Measurements from ENCODE around the gene RPL10.

RPL10 gene

GRCh38 chrX:154397888-154398667, at the start of gene RPL10:
RPL10 (plus strand) TSS chrX:154398377; CDS start chrX:154398520, 143 bp downstream.
- peak within 1 kb of the TSS; percentile 73 for H3K4me3 ChIP-seq (ENCODE audit: low read length)
- TF ChIP-seq ZNF274 (IDR thresholded peaks at IDR 0.05; ENCODE audit: low read depth, low read length), result no peak

GRCh38 chrX:154348646-154349358, 49.4 kb upstream of the RPL10 start:
- TF ChIP-seq ZNF274 (IDR thresholded peaks at IDR 0.05; ENCODE audit: low read depth, low read length), result no peak

GRCh38 chrX:154349359-154349935, 48.7 kb upstream of the RPL10 start:
- no peak for TF ChIP-seq ZNF274 (IDR thresholded peaks at IDR 0.05; ENCODE audit: low read depth, low read length)
- no peak overlapping the region for H3K4me3 ChIP-seq (ENCODE audit: low read length)

More at GRCh38 chrX:154348646-154349358, 49.4 kb upstream of the RPL10 start:
- H3K4me3 ChIP-seq (ENCODE audit: low read length), result no peak overlapping the region

DNA sequence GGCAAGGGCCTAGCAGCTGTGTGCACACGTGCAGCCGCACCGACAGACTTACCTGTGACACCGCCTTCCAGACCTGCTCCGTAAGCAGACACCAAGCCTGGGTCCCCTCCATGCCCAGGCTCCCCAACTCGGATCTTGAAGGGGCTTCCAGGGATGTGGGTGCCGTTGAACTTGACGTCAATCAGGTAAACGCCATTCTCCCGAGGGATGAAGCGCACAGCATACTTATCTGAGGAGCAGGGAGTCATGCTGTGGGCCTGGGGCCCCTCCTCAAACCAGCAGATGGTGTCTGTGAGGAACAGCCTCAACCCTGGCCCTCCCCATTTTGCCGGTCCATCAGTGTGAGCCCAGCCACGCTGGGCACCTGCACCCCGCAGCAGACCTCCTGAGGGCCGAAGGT, 48.2 kb upstream of the RPL10 start:
- no peak overlapping the region for H3K4me3 ChIP-seq (ENCODE audit: low read length)
- no peak for TF ChIP-seq ZNF274 (IDR thresholded peaks at IDR 0.05; ENCODE audit: low read depth, low read length)

- TF ChIP-seq ZNF274 (IDR thresholded peaks at IDR 0.05; ENCODE audit: low read depth, low read length), result no peak
- H3K4me3 ChIP-seq (ENCODE audit: low read length), result no peak overlapping the region
Measured at GRCh38 chrX:154350429-154351182, 47.6 kb upstream of the RPL10 start.

DNA sequence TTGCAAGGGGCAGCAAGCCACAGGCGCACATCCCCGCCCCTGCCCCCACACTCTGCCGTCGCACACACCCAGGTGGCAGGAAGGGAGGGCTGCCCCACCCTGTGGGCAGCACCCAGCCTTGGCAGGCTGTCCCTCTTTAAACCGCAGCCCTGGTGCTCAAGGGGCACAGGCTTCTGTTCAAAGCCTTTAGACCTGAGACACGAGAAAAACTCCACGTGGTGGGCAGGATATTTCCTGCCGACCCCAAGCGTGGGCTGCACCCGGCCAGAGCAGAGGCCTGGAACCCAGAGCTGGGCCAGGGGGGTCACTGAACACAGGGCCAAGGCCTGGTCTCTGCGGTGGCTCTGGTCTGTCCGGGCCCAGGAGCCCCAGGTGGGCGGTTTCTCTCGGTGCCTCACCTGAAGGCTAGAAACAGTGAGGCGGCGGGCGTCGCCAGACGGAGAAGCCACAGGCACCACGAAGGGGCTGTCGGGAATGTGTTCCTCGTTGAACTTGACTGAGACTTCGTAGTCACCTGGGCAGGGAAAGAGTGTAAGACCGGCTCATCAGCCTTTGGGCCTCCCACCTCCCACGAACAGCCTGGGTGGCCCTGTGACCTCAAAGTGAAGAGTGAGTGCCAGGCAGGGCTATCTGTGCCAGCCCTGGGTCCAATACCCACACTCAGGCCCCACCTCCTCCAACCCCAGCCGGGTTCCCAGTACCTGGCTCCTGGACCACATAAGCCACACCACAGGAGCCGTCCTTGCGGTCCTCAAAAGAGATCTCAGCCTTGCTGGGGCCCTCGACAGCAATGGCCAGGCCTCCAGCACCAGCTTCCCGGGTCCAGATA, 46.8 kb upstream of the RPL10 start:
- TF ChIP-seq ZNF274 (IDR thresholded peaks at IDR 0.05; ENCODE audit: low read depth, low read length), result no peak
- H3K4me3 ChIP-seq (ENCODE audit: low read length), result no peak overlapping the region

DNA sequence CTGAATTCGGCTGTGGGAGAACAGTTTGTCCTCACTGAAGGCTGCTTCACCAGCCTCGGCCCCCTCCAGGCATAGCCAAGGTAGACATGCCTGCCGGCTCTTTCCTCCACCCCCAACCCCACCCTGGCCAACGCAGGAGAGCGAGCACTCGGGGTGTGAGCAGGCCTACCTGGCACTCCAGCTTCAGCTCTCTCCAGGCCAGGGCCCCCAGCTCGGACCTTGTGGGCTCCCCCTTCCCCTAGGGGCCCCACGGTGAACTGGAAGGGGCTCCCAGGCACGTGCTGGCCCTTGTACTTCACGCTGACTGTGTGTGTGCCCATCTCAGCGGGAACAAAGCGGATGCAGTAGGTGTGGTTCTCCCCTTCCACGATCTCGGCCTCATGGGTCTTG, 46.2 kb upstream of the RPL10 start:
- no peak overlapping the region for H3K4me3 ChIP-seq (ENCODE audit: low read length)
- no peak for TF ChIP-seq ZNF274 (IDR thresholded peaks at IDR 0.05; ENCODE audit: low read depth, low read length)

DNA sequence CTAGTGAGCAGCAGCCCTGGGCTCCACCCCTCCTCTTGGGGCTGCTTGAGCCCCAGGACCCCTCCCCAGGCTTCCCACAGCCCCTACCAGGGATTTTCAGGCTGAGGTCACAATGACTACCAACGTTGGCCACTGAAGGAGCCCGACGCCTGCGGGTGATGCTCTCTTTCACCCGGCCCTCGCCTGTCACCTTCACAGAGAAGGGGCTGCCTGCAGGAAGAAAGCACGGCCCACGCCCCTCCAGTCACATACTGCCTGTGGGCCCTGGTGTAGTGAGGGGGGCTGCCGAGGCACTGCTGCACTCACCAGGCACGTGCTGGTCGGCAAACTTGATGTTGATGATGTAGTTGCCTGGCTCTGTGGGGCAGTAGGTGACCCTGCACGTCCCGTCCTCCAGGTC, 45.7 kb upstream of the RPL10 start:
- no peak for TF ChIP-seq ZNF274 (IDR thresholded peaks at IDR 0.05; ENCODE audit: low read depth, low read length)

DNA sequence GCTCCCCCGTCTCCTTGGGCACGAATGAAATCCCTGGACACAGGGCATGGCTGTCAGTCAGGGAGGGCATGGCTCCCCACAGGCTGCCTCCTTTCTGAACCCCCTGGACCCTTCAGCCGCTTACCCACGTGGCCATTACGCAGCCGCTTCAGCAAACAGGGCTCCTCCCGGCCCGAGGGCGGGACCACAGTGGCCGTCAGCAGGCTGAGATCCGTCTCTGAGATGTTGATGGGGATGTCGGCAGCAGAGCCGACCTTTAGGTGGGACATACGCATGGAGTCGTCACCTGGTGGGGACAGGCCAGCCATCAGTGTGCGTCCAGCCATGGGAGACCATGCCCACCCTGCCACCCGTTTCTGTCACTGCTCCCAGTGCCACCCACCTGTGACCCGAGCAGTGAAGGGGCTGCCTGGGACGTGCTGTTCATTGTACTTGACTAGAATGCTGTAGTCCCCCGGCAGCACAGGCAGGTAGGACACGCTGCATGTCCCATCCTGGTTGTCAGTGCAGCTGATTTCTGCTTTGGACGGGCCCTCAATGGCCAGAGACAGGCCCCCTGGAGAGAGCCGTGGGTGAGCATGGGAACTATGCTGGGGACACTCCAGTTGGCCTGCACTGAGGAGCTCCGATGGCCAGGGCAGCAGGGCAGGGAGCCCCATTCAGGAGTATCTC, 44.9 kb upstream of the RPL10 start:
- no peak for TF ChIP-seq ZNF274 (IDR thresholded peaks at IDR 0.05; ENCODE audit: low read depth, low read length)
- H3K4me3 ChIP-seq (ENCODE audit: low read length), result no peak overlapping the region

More for the DNA sequence above, 45.7 kb upstream of the RPL10 start:
- H3K4me3 ChIP-seq (ENCODE audit: low read length), result no peak overlapping the region

DNA sequence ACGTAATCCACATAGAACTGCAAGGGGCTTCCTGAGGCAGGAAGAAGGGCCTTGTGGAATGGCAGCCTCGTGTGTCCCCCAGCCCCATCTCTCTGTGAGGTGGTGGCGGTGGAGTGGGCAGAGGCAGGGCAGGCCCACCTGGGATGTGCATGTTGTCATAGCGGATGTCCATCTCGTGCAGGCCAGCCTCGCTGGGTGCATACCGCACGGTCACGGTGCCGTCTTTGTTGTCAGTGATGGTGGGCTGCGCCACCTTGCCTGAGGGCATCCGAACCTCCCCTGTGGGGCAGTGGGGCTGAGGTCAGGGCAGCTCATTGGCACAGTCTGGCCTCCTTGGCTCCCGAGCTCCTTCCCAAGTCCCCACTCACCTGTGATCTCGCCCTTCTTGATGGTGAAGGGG, 44.2 kb upstream of the RPL10 start:
- no peak for TF ChIP-seq ZNF274 (IDR thresholded peaks at IDR 0.05; ENCODE audit: low read depth, low read length)
- H3K4me3 ChIP-seq (ENCODE audit: low read length), result no peak overlapping the region

- no peak for TF ChIP-seq ZNF274 (IDR thresholded peaks at IDR 0.05; ENCODE audit: low read depth, low read length)
- no peak overlapping the region for H3K4me3 ChIP-seq (ENCODE audit: low read length)
Measured at GRCh38 chrX:154354516-154354915, 43.7 kb upstream of the RPL10 start.

GRCh38 chrX:154355094-154355775, 42.9 kb upstream of the RPL10 start:
- no peak overlapping the region for H3K4me3 ChIP-seq (ENCODE audit: low read length)
- no peak for TF ChIP-seq ZNF274 (IDR thresholded peaks at IDR 0.05; ENCODE audit: low read depth, low read length)
